GM23248 (cell line): Measurements from ENCODE around the gene KRTAP3-3.

Experiments used
- EZH2 ChIP-seq: fragments of 200-600 bp; sonication (generic); IDR thresholded peaks from 2 replicates; pipeline ENCODE4 v1.6.1; 2018; ENCODE audit warnings: antibody characterized with exemption, mild to moderate bottlenecking; ENCODE audit not compliant: insufficient read depth, poor library complexity, severe bottlenecking
- EZH2phosphoT487 ChIP-seq: fragments of 200-600 bp; sonication (generic); IDR thresholded peaks from 2 replicates; pipeline ENCODE4 v1.6.1; 2018; ENCODE audit warnings: antibody characterized with exemption, moderate library complexity, mild to moderate bottlenecking, low read depth; ENCODE audit not compliant: insufficient read depth

DNA sequence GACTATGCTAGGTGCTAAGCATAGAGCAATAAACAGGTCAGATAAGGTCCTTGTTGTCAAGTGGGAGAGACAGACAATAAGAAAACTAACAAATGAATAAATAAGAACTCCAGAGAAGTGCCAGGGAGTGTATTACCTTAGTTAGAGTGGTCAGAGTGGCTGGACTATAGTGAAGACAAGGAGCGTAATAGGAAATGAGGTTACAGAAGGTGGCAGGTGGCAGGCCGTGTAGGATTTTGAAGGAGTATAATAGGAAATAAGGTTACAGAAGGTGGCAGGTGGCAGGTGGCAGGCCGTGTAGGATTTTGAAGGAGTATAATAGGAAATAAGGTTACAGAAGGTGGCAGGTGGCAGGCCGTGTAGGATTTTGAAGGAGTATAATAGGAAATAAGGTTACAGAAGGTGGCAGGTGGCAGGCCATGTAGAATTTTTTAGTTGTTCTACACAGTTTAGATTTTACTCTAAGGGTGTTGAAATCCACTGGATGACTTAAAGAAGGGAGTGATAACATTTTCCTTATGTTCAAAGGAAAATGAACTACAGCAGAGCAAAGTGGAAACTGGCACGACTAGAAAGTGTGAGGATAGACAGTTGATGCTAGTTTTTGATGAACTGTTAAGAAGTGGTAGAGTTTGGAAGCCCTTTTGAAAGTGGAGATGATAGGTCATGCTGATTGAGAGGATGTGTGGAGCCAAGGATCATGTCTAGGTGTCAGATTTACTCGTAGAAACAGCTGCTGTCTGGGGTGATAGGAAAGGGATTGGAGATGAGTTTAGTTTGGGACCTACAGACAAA lies 18.6 kb upstream of the KRTAP3-3 start:
- TF ChIP-seq EZH2: no peak
- no peak for TF ChIP-seq EZH2phosphoT487
